K562 (cell line): ENCODE results near the gene MYOM1. TPM values are rescaled to one million over a fixed set of nuclear protein-coding genes. Genes with fewer than 3 reads are reported as not detected.

ENCODE experiments used
- CBX5 ChIP-seq: IDR thresholded peaks from 2 replicates; pipeline ENCODE4 v1.6.1; 2014; ENCODE audit warnings: low read depth, borderline replicate concordance
- CBX8 ChIP-seq: fragments of 200-600 bp; sonication (generic); IDR thresholded peaks from 2 replicates; pipeline ENCODE4 v1.6.1; 2012; ENCODE audit warnings: borderline replicate concordance, mixed run types, low read depth, mild to moderate bottlenecking, moderate library complexity, mixed read lengths, low read length, control low read depth, inconsistent platforms; ENCODE audit not compliant: poor library complexity, severe bottlenecking; ENCODE audit errors: extremely low read depth
- CEBPB ChIP-seq: fragments of 450-650 bp; IDR thresholded peaks from 2 replicates; pipeline ENCODE4 v1.6.1; 2016; ENCODE audit warnings: missing genetic modification characterization, missing compliant biosample characterization
- HNRNPH1 ChIP-seq: fragments of 200-400 bp; formaldehyde crosslinking; optimal IDR thresholded peaks from 2 replicates; pipeline ENCODE3; 2017; ENCODE audit warnings: low read depth, mild to moderate bottlenecking, low read length, moderate library complexity
- ID3 ChIP-seq, 2 experiments: fragments of 250-450 bp in 1 of 2; fragments of 450-650 bp in 1 of 2; sonication (Bioruptor Pico) in 1 of 2; IDR thresholded peaks; 2 replicates each; pipeline versions ENCODE4 v1.6.1 to v1.8.0; 2016 to 2021; ENCODE audit warnings: mild to moderate bottlenecking in 2 of 2, moderate library complexity in 2 of 2, missing compliant biosample characterization in 1 of 2, missing genetic modification characterization in 1 of 2
- MIER1 ChIP-seq: fragments of 450-650 bp; IDR thresholded peaks from 2 replicates; pipeline ENCODE4 v1.6.1; 2016; ENCODE audit warnings: antibody characterized with exemption, mild to moderate bottlenecking, low read depth
- NR3C1 ChIP-seq: sonication (generic); formaldehyde crosslinking; IDR thresholded peaks from 2 replicates; pipeline ENCODE4 v1.8.1; 2022; ENCODE audit warnings: missing genetic modification reagents
- NUFIP1 ChIP-seq: fragments of 450-650 bp; IDR thresholded peaks from 2 replicates; pipeline ENCODE4 v1.6.1; 2018; ENCODE audit not compliant: partially characterized antibody
- PHB ChIP-seq: fragments of 250-450 bp; sonication (Bioruptor Pico); IDR thresholded peaks from 2 replicates; pipeline ENCODE4 v1.5.0; 2021
- POU5F1 ChIP-seq: fragments of 150-350 bp; IDR thresholded peaks from 2 replicates; pipeline ENCODE4 v1.6.1; 2014; ENCODE audit warnings: borderline replicate concordance, low read length, low read depth, mild to moderate bottlenecking; ENCODE audit not compliant: partially characterized antibody
- PPARD ChIP-seq: fragments of 250-450 bp; sonication (Bioruptor Pico); IDR thresholded peaks from 2 replicates; pipeline ENCODE4 v1.8.0; 2022; ENCODE audit warnings: inconsistent platforms, mild to moderate bottlenecking, moderate library complexity
- PTRF ChIP-seq: fragments of 450-650 bp; IDR thresholded peaks from 2 replicates; pipeline ENCODE4 v1.6.1; 2016; ENCODE audit warnings: mild to moderate bottlenecking, missing genetic modification characterization, missing compliant biosample characterization
- SRF ChIP-seq, 2 experiments: fragments of 250-450, 450-650 bp in 1 of 2; sonication (Bioruptor Pico) in 1 of 2; sonication (generic) in 1 of 2; formaldehyde crosslinking; IDR thresholded peaks; 2 replicates each; pipeline versions ENCODE4 v1.5.0 to v1.5.1; 2020 to 2022; ENCODE audit warnings: mild to moderate bottlenecking in 1 of 2, missing genetic modification reagents in 1 of 2
- TBL1XR1 ChIP-seq, 2 experiments: IDR thresholded peaks; 2 replicates each; pipeline ENCODE4 v1.6.1; 2012; ENCODE audit warnings: improper control_type of control experiment in 2 of 2, low read length in 2 of 2, mild to moderate bottlenecking in 1 of 2
- TFAM ChIP-seq: fragments of 250-450 bp; sonication (Bioruptor Pico); conservative IDR thresholded peaks from 2 replicates; pipeline ENCODE4 v1.5.0; 2021; ENCODE audit warnings: mild to moderate bottlenecking, moderate library complexity
- THAP7 ChIP-seq: fragments of 250-450 bp; sonication (Bioruptor Pico); IDR thresholded peaks from 2 replicates; pipeline ENCODE4 v1.5.0; 2021
- TRIM28 ChIP-seq: fragments of 450-650 bp; IDR thresholded peaks from 2 replicates; pipeline ENCODE4 v1.6.1; 2017
- ZBTB1 ChIP-seq: sonication (generic); formaldehyde crosslinking; IDR thresholded peaks from 2 replicates; pipeline ENCODE4 v1.8.1; 2023; ENCODE audit warnings: missing genetic modification reagents, low read depth, mild to moderate bottlenecking, borderline replicate concordance
- ZBTB9 ChIP-seq: fragments of 450-650 bp; formaldehyde crosslinking; IDR thresholded peaks from 2 replicates; pipeline ENCODE4 v1.4.0; 2020; ENCODE audit warnings: mild to moderate bottlenecking, moderate library complexity
- ZNF224 ChIP-seq: sonication (generic); formaldehyde crosslinking; IDR thresholded peaks from 2 replicates; pipeline ENCODE4 v1.8.0; 2022; ENCODE audit warnings: mild to moderate bottlenecking, missing genetic modification reagents
- ZNF239 ChIP-seq: fragments of 250-450 bp; sonication (Bioruptor Pico); IDR thresholded peaks from 2 replicates; pipeline ENCODE4 v1.4.0; 2020; ENCODE audit warnings: mild to moderate bottlenecking
- ZNF311 ChIP-seq: fragments of 250-450 bp; sonication (Bioruptor Pico); IDR thresholded peaks from 2 replicates; pipeline ENCODE4 v1.4.0; 2020; ENCODE audit warnings: mild to moderate bottlenecking, moderate library complexity
- ZNF398 ChIP-seq: fragments of 250-450 bp; sonication (Bioruptor Pico); IDR thresholded peaks from 2 replicates; pipeline ENCODE4 v1.8.0; 2021; ENCODE audit warnings: moderate library complexity, mild to moderate bottlenecking, inconsistent platforms
- ZNF785 ChIP-seq: fragments of 250-450 bp; sonication (Bioruptor Pico); IDR thresholded peaks from 2 replicates; pipeline ENCODE4 v1.4.0; 2020; ENCODE audit warnings: mild to moderate bottlenecking
- polyA plus RNA-seq, 8 experiments: library from polyadenylated mRNA; depleted of rRNA in 4 of 8; stranded (reverse) in 5 of 8; unstranded in 3 of 8; fragments of >200 nt; fragmentation: Nextera tagmentation in 2 of 8; fragmentation: Illumina TruSeq in 1 of 8; extraction: Ambion mirVana in 2 of 8; extraction: Trizol in 1 of 8; gene quantifications; 2 replicates each; pipeline versions ENCODE4 v1.2.1 to v1.2.3, GENCODE V29; 2011 to 2014; ENCODE audit warnings: inconsistent platforms in 1 of 8, missing spikeins in 1 of 8
- total RNA-seq, 7 experiments: library from RNA; depleted of rRNA in 6 of 7; stranded (reverse); fragments of >200 nt in 6 of 7; fragmentation: Illumina TruSeq in 2 of 7; extraction: Trizol in 2 of 7; gene quantifications; 2 replicates each; pipeline versions ENCODE4 v1.2.1 to v1.2.3, GENCODE V29; 2011 to 2021; ENCODE audit warnings: low replicate concordance in 1 of 7

The MYOM1 gene
- total and polyA plus RNA-seq, 9 of the 15 experiments (the other 6 are each of a cell fraction or from before 2014, with no cell fraction given) = 0.01 to 0.62 (median 0.25) TPM

- TF ChIP-seq CBX8 = no peak
- TF ChIP-seq ZNF239 = no peak
- no peak; the same call in none of the 2 replicates for TF ChIP-seq ZBTB1
- TF ChIP-seq ZNF311 (CRISPR knock-in tag) = no peak
- no peak for TF ChIP-seq ZNF785 (CRISPR knock-in tag)
- no peak; a peak in 1 of 4 replicates for TF ChIP-seq SRF (CRISPR knock-in tag; IDR thresholded peaks at IDR 0.05)
- no peak for TF ChIP-seq CEBPB (tag)
- TF ChIP-seq ZNF398 (CRISPR knock-in tag) = no peak
- 0 out of 4 replicates have a peak, but pooled peaks of 1 of the 2 experiments have one; percentile 13 for TF ChIP-seq TBL1XR1 (IDR thresholded peaks at IDR 0.05; ENCODE audit: low read length in 2 of 2)
- no peak for TF ChIP-seq PPARD (CRISPR knock-in tag)
- TF ChIP-seq ID3 (CRISPR knock-in tag; IDR thresholded peaks at IDR 0.05) = no peak
- peak; percentile 67; the same call in 1 of the 2 replicates for TF ChIP-seq ID3 (tag; IDR thresholded peaks at IDR 0.05)
- TF ChIP-seq PHB = 0 out of 2 replicates have a peak, but pooled peaks have one; percentile 35
- no peak for TF ChIP-seq CBX5
- TF ChIP-seq TFAM = no peak
- no peak for TF ChIP-seq POU5F1
- TF ChIP-seq TRIM28 = peak; percentile 63; the same call in 1 of the 2 replicates
- no peak for TF ChIP-seq MIER1
- TF ChIP-seq PTRF = no peak
- peak; percentile 88 for TF ChIP-seq NUFIP1
- TF ChIP-seq ZBTB9 (CRISPR knock-in tag) = peak; percentile 91; the same call in 1 of the 2 replicates
- no peak for TF ChIP-seq ZNF224 (CRISPR knock-in tag)
- TF ChIP-seq HNRNPH1 = no peak
- no peak; the same call in 1 of the 2 replicates for TF ChIP-seq NR3C1 (CRISPR knock-in tag)
- TF ChIP-seq THAP7 (CRISPR knock-in tag) = peak; percentile 35; the same call in 1 of the 2 replicates
Observed at GRCh38 chr18:3261373-3262233, 41.8 kb upstream of the MYOM1 start, which contains the start of gene MYL12B (continued).
